Posterior vena cava (tissue), 2 donors: ENCODE results near the gene FCHSD2. TPM values are rescaled to one million over a fixed set of nuclear protein-coding genes. Genes with fewer than 3 reads are reported as not detected.
A peak's percentile ranks its signal among the peaks of the same experiment; 100 is the strongest.
"Not testable (repeated sequence)": the region's sequence is repeated elsewhere in the genome, so short reads cannot be mapped to it uniquely, and the experiment has no call there.

Source experiments
- DNase-seq: peaks from one replicate; pipeline ENCODE4 v3.0.0-alpha.2; 2020; ENCODE audit warnings: low spot score
- intact Hi-C, 2 donors: fragments of 100-400 bp; cut with DNase I; formaldehyde crosslinking; loops; one replicate each; pipeline versions ENCODE4 v1.14.1 to v1.14.2; 2022 to 2023
- total RNA-seq, 2 donors: library from RNA; stranded (reverse); fragmentation: NEBNext Ultra II Directional; extraction: Animal tissue kit (Norgen Biotek cat#: 25700); gene quantifications; one replicate each; pipeline ENCODE4 v1.2.1, GENCODE V29; 2021
- donor health status: DM: yes; HTN: yes; CAD: no.
- donor health status: DM: yes; HTN: yes; CAD: no.

Gene FCHSD2
- total RNA-seq, 2 donors from 2014 or later, result 55.6 to 62.1 TPM

- intact Hi-C loops, result no loop called here
- no peak for DNase-seq
Observed at GRCh38 chr11:72930008-72930407, 212.1 kb downstream of the FCHSD2 start.

- no peak for DNase-seq
- intact Hi-C loops, result no loop called here
Observed at GRCh38 chr11:72929256-72929655, 212.9 kb downstream of the FCHSD2 start.

- intact Hi-C loops, result no loop called here
- DNase-seq, result no peak
Observed at GRCh38 chr11:72927380-72927779, 214.7 kb downstream of the FCHSD2 start.

DNA sequence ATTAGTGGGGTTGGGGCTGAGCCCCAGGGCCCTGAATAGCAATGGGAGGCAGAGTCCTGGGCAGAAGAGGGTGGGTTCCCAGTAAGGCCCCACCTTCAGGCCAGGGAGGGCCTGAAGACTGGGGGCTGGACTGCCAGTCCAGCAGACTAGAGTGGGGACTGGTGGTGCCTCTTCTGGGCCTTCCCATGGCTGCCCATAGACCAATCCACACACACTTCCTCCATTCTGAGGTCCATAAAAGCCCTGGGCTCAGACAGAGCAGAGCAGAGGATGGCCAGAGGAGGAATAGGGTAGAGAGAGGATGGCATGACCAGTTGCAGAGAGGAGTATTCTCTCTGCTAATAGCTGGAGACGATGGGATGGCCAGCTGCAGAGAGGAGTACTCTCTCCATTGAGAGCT is 216.0 kb downstream of the FCHSD2 start:
- intact Hi-C loops, result no loop called here
- no peak for DNase-seq

DNA sequence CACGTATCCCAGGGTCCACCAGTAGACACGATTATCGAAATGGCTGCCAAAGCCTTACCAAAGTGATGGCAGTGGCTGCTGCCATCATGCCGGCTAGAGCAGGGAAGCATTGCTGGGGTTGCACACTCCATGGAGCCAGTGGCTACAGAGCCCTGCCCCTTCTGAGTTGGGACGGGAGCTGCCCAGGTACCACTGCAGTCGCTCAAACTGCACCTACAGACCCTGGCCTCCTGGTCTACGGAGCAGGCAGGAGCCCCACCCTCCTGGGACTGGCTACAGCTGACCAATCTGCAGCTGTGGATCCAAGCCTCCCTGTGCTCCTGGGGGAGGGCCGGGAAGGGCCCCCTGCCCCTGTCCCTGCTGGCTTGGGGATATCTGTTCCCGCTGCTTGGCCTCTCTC is 216.5 kb downstream of the FCHSD2 start:
- peak; percentile 66 for DNase-seq
- intact Hi-C loops, result no loop called here

- DNase-seq, result no peak
- intact Hi-C loops, result no loop called here
Observed at GRCh38 chr11:72924568-72925190, 217.4 kb downstream of the FCHSD2 start.

GRCh38 chr11:72921028-72921716 is 220.9 kb downstream of the FCHSD2 start:
- DNase-seq, result no peak
- intact Hi-C loops, result no loop called here

GRCh38 chr11:72920001-72920400 is 222.1 kb downstream of the FCHSD2 start:
- DNase-seq, result no peak

GRCh38 chr11:72918851-72919250 is 223.3 kb downstream of the FCHSD2 start:
- intact Hi-C loops, result no loop called here
- DNase-seq, result no peak

More at GRCh38 chr11:72920001-72920400, 222.1 kb downstream of the FCHSD2 start:
- intact Hi-C loops, result no loop called here

DNA sequence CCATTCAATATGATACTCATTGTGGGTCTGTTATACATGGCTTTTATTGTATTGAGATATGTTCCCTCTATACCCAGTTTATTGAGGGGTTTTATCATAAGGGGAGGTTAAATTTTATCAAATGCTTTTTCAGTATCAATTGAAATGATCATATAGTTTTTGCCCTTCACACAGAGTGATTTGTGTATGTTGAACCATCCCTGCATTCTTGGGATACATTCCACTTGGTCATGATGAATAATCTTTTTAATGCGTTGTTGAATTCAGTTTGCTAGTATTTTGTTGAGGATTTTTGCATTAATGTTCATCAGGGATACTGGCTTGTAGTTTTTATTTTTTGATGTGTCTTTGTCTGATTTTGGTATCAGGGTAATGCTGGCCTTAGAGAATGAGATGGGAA is 229.9 kb downstream of the FCHSD2 start:
- no peak for DNase-seq
- intact Hi-C loops, result no loop called here

DNA sequence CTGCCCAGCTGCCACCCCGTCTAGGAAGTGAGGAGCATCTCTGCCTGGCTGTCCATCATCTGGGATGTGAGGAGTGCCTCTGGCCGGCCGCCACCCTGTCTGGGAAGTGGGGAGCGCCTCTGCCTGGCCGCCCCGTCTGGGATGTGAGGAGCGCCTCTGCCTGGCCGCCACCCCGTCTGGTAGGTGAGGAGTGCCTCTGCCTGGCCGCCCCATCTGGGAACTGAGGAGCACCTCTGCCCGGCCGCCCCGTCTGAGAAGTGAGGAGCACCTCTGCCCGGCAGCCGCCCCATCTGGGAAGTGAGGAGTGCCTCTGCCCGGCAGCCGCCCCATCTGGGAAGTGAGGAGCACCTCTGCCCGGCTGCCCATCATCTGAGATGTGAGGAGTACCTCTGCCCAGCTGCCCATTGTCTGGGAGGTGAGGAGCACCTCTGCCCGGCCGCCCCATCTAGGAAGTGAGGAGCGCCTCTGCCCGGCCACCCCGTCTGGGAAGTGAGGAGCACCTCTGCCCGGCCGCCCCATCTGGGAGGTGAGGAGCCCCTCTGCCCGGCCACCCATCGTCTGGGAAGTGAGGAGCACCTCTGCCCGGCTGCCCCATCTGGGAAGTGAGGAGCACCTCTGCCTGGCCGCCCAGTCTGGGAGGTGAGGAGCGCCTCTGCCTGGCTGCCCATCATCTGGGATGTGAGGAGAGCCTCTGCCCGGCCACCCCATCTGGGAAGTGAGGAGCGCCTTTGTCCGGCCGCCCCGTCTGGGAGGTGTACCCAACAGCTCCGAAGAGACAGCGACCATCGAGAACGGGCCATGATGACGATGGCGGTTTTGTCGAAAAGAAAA is 232.3 kb downstream of the FCHSD2 start:
- intact Hi-C loops, DNase-seq: not testable (repeated sequence)

GRCh38 chr11:72908032-72908676 is 234.0 kb downstream of the FCHSD2 start:
- intact Hi-C loops, result no loop called here
- no peak for DNase-seq

DNA sequence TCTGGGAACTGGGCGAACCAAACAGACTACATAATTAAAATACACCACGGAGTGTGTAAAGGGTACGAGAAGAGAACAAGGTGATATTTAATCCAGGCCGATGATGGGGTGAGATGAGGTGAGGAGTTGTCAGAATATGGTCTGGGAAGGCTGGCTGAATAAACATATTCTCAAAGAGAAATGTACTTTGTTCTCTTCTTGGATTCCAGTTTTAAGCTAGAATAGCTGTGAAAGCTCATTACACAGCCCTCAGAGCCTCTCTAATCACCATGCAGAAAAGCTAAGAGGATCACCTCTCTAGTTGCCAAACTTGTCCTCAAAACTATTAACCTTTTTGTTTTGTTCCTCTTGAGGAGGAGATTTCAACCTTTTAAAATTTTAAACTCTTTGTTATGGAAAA is 238.1 kb downstream of the FCHSD2 start:
- no peak for DNase-seq
- intact Hi-C loops, result no loop called here

GRCh38 chr11:72901374-72901773 is 240.7 kb downstream of the FCHSD2 start:
- intact Hi-C loops, result no loop called here
- no peak for DNase-seq

DNA sequence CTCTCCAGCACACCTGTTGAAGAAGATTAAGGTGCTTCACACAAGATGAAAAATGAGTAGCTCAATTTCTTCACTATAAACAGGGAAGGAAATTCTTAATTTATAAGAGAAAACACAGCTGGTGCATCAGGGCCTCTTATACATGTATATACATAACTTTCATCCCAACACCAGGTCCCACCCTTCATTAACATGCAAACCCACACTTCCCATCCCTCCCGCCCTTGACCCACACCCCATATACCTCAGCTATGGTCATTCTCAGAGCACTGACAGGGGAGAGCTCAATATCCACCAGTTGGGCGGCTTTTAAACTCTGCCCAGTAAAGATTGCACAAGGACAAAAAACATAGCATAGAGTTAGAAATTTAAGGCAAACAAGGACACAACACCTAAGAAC is 242.1 kb downstream of the FCHSD2 start:
- no peak for DNase-seq
- intact Hi-C loops, result no loop called here

GRCh38 chr11:72899238-72899637 is 242.9 kb downstream of the FCHSD2 start:
- intact Hi-C loops, result no loop called here
- DNase-seq, result no peak

DNA sequence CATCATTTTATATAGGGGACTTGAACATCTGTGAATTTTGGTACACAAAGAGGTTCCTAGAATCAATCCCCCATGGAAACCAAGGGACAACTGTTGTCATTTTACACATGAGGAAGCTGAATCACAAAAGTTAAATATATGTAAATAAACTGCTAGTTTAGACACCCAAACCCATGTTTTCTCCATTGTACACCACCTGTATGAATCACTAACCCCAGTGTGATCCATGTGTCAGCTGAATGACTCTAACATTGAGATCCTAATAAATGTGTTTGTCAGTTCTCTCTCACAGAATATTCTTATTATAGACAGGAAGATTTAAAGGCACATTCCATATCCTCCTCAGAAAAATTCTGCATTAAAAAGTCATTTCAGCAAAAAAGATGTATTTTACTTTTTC is 244.6 kb downstream of the FCHSD2 start:
- no peak for DNase-seq
- intact Hi-C loops, result no loop called here

DNA sequence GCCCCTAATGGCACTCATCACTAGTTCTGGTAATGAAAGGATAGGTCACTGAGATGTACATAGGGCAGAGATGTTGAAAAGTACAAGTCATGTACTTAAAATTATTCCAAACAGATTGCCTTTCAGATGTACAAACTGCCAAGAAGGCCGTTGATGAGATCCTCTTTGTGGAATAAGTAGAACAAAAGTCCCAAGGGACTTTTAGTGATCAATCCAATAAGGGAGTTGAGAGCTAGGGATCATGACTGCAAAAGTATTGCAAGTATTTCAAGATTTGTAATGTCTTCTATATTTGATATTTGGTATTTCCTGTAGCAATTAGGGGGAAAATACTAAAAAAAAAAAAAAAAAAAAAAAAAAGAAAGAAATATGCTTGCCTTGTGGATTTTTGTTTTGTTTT is 245.7 kb downstream of the FCHSD2 start:
- intact Hi-C loops, result no loop called here
- no peak for DNase-seq

DNA sequence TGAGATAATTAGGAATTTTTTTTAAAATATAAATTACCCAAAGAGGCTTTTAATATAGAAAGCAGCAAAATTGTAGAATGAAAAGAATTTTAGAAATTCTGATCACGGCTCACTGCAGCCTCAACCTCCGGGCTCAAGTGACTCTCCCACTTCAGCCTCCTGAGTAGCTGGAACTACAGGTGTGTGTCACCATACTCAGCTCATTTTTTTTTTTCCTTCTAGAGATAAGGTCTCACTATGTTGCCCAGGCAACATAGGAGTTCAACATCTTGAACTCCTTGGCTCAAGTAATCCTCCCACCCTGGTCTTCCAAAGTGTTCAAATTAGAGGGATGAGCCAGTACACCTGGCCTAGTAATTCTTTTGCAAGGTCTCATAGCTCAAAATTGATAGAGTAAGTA is 251.2 kb downstream of the FCHSD2 start:
- intact Hi-C loops, result no loop called here
- DNase-seq, result no peak

DNA sequence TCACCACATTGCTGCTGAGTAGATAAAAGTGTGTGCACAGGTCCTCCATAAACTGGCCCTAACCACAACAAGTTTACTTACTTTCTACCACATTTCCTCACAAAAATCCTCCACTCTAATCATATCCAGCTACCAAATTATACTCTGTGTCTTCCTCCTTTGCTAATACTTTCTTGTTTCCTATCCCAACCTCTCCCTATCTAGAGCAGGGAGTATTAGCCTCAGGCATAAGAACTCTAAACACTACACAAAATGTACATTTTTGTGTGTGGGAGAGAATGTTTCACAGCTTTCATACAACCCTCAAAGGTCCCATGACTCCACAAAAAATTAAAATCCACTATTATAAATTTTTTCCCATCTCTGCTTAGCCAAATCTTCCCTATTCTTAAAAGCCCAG is 255.5 kb downstream of the FCHSD2 start:
- intact Hi-C loops, result no loop called here
- DNase-seq, result no peak
